HG03066 (cell line): Measurements from ENCODE around the gene NFIL3.
"Not testable (repeated sequence)": the region's sequence is repeated elsewhere in the genome, so short reads cannot be mapped to it uniquely, and the experiment has no call there.

Source experiments
- ATAC-seq: cut with Tn5 transposase; IDR thresholded peaks from one replicate; pipeline ENCODE4 v1.9.1; 2021; ENCODE audit warnings: low read depth; ENCODE audit not compliant: unreplicated experiment

The NFIL3 gene

DNA sequence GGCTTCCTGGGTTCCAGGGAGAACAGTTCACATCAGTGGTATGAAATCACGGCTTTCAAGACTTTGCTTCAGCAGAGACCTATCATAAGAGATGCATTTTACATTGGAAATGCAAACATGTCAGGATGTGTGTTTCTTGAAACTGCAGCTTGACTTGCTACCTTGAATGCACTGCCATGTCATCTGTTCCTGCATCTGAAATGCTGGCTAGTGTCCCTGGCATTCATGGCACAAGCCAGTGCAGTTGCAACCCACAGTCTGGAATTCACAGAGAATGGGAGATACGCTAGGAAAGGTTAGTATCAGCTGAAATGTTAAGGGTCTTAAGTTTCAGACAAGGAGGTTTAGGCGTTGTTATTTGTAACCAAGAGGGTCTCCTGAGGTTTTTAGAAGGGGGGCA is 24.7 kb downstream of the NFIL3 start:
- no peak for ATAC-seq

DNA sequence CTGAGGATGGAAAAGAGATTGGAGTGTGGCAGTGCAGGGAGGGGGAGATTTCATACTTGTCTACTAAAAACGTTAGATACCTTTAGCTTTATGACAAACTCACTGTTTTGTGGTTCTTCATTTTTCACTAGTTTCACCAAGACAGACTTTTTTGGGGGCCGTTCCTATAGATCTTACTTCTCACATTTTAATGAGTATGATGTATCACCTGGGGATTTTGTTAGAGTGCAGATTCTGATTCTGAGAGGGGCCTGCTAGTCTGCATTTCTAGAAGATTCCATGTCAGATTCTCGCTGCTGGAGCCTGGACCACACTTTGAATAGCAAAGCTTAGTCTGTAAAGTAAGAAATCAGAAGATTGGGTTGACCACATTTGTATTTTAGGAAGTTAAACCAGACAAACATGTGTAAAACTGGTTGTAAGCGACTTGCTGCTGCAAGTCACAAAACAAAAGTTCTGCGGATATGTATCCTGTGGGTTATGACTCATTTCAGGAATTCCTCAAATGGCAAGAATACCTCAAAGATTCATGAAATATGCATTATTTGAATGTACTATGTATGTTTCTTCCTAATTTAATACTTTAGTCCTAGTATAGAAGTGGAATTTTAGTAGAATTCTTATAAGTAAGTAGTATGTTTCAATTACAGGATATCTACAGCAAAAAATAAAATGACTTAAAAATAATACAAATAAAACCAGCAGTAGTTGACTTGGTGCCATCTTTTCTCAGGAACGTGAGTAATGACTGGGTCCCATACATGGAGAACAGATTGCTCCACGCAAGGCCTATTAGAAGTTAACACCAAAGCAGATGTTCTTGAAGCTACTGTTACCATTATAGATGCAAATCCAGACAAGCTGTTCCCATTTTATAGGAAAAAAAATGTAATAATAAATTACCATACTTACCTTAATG is 27.8 kb downstream of the NFIL3 start:
- peak; percentile 55 for ATAC-seq

DNA sequence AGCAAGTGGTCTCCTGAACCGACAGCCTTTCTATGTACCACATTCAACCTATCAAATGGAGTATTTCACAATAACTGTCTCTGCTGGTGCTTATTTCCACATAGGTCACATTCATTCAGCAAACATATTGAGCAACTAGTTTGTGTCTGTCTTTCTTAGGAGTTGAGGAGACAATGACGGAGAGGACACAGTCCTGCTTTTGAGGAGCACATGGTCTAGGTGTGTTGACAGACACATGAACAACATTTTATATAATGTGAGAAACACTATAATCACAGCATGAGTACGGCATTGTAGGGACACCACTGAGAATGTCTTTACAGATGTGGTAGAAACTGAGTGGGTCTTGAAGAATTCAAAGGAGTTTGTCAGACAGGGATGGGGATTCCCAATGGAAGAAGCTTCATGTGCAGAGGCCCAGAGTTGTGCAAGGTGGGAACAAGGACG is 28.5 kb downstream of the NFIL3 start:
- no peak for ATAC-seq

DNA sequence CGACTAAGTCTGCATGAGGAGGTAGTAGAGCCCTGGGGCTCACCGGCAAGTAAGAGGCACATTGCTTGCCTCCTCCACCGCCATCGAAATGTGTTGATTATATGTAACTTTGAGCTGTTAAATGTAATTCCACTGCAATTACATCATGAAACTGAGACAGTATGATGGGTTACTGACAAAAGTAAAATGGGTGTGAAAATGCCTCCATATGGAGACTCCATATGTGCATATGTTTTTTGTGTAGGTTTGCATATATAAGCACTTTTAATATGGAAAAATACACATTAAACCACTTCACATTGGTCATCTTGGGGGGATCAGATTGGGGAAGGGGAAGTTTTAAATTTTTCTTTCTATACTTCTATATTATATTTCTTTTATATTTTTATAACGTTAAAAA is 29.8 kb downstream of the NFIL3 start:
- no peak for ATAC-seq

DNA sequence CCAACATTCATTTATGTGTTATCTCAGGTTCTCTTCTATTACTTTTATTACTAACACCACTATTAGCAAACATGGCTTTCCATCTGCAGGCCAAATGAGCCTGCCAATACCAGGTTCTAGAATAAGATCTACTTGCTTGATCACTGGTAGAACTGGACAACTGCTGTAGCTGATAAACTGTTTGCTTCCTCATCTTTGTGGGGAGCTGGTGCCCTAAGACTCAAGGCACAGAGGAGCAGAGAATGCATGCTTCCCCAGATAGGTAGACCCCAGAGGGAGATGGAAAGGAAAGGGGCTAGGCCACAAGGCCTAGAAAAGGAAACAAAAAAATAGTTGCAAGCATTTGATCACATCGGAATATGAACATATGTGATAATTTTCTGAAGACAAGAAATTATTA is 31.2 kb downstream of the NFIL3 start:
- ATAC-seq = no peak

DNA sequence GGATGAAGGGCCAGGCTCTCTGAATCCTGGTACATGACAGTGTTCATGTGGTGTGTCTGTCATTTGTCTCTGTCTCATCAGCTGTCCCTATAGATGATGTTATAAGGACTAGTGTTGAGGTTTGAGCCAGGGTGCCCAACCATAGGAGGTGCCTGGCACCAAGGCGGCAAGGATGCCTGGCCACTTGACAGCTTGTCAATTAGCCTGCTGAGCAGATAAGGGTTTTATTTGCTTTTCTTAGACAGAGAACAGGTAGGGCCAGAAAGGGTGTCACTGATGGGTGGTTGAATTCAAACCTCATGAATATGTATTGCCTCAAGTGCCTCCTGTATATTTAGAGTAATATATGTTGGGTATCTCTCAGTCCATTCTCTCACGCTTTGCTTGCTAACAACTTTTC is 31.8 kb downstream of the NFIL3 start:
- no peak for ATAC-seq

DNA sequence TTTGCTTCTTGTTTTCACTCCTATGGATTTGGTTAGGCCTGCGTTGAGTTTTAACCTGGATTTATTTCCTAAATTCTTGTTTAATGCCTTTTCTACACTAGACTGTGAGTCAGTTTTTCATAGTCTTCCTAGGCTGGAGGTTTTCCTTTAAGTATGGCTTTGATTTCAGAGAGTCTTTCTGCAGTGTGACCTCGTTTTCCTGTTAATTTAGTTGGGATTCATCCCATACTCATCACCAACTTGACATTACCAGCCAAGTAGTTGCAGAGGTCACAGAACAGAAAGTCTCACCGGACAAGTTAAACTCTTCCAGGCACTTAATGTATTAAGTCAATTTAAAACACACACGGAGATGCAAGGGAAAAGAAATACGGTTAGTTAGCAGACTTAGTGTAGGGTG is 32.2 kb downstream of the NFIL3 start:
- no peak for ATAC-seq

DNA sequence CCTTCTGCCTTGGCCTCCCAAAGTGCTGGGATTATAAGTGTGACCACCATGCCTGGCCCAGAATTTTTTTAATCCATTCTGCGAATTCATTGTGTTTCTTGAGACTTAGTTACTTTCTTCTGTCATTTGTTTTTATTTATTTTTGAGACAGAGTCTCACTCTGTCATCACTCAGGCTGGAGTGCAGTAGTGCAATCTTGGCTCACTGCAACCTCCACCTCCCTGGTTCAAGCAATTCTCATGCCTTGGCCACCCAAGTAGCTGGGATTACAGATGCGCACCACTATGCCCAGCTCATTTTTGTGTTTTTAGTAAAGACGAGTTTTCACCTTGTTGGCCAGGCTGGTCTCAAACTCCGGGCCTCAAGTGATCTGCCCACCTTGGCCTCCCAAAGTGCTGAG is 33.9 kb downstream of the NFIL3 start:
- not testable (repeated sequence) for ATAC-seq

DNA sequence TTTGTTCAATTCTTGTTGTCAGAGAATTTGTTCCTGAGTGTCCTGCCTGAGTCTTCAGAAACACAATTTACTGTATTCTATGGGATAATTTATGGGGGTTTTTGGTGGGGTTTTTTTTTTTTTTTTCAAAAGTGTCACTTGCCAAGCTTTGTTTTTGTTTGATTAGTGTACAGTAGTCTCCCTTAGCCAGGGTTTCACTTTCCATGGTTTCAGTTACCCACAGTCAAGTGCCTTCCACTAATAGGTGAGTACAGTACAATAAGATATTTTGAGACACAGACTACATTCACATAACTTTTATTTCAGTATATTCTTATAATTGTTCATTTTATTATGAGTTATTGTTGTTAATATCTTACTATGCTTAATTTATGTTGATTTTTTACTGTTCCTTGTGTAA is 36.9 kb downstream of the NFIL3 start:
- no peak for ATAC-seq

DNA sequence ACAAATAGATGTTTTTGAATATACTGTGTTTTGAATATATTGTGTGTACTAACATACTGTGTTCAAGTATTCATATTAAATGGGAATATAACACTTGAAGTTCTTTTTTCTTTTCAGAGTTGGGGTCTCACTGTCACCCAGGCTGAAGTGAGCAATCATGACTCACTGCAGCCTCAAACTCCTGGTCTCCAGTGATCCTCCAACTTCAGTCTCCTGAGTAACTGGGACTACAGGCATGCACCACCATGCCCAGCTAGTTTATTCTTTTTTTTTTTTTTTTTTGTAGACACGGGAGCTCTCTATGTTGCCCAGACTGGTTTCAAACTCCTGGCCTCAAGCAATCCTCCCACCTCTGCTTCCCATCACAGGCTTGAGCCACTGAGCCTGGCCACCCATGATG is 38.7 kb downstream of the NFIL3 start:
- ATAC-seq = no peak

DNA sequence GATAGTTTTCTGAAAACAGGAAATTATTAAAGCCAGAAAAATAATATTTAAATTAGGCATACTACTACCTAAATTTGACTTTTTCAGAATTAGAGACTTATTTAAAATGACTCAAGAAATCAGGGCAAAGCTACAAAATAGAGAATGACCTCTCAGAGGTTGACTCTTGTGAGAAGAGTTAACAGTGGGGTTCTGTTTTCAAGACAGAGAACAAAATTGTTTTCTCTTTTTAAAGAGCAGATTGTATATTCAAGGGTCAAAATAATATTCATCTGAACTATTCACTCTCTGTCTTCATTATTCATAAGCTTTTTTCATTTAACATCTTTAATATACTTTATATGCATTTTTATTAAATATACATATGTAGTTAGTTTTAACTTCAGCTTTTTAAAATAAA is 40.1 kb downstream of the NFIL3 start:
- no peak for ATAC-seq

DNA sequence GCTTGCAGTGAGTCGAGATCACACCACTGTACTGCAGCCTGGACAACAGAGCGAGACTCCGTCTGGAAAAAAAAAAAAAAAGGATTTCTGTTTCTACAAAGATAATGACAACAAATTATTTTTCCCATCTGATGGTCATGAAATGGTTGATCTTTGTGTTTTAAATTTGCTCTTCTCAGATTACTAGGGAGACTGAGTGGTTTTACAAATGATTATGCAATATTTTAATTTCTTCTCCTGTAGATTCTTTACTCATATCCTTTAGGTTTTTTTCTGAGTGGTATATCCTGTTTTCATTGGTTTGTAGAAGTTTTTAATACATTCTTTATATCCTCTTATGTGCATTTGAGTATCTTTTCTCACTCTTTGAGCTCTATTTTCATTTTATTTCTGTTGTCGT is 41.3 kb downstream of the NFIL3 start:
- ATAC-seq = no peak

DNA sequence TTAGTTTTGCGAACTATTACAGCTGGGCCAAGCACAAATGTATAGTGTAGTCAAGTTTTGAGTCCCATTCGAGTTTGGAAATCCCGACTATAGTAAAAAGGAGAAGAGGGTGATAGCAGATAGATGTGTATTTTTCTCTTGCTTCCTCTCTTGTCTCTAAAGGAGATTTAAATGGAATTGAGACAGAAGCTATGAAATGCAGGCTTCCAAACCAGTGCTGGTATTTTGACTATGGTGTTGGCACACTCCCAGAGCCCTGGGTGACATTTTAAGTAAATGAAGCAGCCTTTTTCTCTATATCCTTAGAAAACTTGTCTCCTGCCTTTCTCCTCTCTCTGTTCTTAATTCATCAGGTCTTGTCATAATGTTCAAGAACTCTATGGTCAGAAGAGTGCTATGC is 44.2 kb downstream of the NFIL3 start:
- ATAC-seq = no peak

DNA sequence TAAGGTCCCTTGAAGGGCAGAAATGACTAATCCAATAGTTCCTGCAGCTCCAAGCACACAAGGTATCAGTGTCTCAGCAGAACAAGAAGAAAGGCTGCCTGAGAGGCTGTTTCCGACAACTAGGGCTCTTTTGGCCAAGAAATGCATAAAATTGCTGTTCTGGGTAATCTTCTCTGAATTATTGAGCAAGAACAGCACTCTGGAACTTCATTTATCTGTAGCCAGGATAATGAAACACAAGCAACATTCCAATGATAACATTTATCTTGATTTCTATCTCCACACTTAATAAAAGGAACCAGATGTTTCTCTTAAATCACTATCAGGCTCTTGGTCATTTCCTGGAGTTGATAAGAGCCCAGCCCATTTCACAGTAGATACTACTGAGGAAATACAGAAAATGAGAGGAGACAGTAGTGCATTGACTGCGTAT is 44.9 kb downstream of the NFIL3 start:
- ATAC-seq = no peak

DNA sequence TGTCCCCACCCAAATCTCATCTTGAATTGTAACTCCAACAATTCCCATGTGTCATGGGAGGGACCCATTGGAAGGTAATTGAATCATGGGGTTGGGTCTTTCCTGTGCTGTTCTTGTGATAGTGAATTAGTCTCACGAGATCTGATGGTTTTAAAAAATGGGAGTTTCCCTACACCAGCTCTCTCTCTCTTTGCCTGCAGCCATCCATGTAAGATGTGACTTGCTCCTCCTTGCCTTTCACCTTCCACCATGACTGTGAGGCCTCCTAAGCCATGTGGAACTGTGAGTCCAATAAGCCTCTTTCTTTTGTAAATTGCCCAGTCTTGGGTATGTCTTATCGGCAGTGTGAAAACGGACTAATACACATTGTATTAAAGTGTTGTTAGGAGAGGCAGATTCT is 45.6 kb downstream of the NFIL3 start:
- not testable (repeated sequence) for ATAC-seq

DNA sequence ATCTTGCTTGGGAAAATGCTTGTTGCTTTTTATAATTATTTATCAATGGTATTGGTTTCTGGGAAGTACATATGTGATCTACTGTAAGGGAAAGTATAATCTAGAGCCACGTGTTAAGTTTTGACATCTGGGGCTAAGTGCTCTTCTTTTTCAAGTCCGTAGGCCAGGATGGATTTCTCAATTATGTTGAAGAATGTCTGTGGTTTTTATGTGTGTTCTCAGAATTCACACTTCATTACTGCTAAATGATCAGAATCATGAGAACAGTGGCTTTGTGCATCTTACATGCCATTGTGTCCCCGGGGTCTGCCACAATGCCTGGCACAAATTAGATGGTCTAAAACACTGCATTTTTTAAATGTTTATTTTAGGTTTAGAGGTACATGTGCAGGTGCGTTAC is 47.4 kb downstream of the NFIL3 start:
- no peak for ATAC-seq

DNA sequence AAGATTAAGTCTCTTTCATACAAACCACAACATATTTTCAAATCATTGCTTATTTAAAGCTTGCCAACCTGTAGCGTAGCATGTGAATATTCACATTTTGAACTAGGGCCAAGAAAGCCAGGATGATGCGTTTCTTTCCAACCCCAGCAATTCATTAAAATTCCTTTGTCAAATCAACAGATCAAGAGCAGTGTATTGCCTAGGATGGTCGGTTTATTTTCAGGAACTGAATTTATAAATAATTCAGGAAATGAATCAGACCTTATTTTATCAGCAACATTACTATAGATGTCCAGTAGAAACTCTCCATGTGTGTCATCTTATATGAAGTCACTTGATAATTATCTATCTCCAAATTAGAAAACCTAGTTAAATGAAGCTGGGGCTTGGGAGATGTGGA is 48.7 kb downstream of the NFIL3 start:
- ATAC-seq = no peak

DNA sequence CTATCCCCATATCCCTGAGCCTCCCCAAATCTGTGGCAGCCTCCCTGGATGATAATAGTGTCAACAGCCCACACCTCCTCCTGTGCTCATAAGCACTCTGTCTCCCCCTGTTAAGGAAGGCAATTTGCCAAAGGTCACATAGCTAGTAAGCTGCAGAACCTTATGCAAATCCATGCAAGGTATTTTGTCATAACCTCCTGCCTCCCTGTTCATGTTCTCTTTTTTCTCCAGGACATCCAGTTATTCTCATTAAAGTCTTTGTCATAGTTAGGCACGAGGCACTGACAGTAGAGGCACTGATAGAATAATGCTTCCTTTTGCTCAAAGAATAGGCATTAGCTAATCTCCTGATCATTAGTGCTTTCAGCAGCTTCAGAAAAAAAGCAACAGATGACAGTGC is 51.7 kb downstream of the NFIL3 start:
- ATAC-seq = no peak

DNA sequence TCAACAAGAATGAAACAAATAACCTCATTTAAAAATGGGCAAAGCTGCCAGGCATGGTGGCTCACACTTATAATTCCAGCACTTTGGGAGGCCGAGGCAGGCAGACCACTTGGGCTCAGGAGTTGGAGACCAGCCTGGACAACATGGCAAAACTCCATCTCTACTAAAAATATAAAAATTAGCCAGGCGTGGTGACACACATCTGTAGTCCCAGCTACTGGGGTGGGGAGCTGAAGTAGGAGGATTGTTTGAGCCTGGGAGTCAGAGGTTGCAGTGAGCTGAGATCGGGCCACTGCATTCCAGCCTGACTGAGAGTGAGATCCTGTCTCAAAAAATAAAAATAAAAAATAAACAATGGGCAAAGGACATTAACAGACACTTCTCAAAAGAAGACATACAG is 53.6 kb downstream of the NFIL3 start:
- not testable (repeated sequence) for ATAC-seq

DNA sequence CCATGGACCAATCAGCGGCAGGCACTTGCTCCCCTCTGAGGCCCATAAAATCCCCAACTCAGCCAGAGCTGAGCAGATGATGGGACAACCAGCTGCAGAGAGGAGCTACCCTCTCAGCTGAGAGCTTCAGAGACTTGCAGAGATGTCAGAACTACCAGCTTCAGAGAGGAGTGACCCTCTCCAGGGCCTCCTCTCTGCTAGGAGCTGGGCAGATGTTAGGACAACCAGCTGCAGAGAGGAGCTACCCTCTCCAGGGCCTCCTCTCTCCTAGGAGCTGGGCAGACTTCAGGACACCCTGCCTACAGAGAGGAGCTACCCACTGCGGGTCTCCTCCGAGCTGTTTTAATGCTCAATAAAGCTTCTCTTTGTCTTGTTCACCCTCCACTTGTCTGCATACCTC is 58.9 kb downstream of the NFIL3 start:
- ATAC-seq = no peak

DNA sequence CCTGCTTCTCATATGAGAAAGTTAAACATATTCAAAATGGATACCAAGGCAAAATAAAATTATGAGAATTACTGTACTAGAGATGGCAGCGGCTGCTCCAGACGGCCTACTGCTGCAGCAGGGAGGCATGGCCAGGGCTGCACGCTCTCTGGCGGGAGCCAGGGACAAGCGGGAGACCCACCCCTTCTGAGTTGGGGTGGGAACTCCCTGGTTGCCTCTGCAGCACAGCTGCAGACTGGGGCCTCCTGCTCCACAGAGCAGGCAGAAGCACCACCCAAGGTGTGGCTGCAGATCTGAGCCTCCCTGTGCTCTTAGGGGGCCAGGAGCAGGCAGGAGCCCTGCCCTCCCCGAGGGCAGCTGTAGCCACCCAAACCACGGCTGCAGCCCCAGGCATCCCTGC is 59.6 kb downstream of the NFIL3 start:
- ATAC-seq = no peak

DNA sequence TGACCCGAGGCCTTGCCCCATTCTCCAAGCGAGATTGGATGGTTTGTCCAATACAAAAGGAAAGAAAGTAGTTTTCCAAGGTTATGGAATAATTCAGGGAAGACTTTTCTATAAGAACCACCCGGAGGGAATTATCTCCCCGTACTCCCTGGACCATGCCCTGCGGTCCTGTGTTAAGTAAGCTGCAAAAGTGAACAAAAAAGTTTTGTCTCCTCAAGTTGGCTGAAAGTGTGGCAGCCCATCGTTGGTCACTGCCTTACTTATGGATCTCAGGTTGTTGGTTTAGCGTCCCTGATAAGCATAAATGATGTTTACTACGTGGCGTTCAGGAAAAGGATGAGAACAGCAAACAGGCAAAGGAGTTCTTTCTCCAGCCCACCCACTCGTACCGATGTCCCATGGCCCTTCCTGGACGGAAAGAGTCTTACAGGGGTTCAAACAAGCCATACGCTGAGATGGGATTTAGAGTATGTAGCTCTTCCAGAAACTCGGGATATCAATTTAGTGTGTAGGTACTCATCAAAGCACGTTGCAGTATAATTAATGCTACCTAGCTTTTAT is 61.5 kb downstream of the NFIL3 start:
- no peak for ATAC-seq
